HepG2 (cell line): ENCODE data around the gene PPP1R27. TPM values are rescaled to one million over a fixed set of nuclear protein-coding genes. Genes with fewer than 3 reads are reported as not detected.
A peak's percentile ranks its signal among the peaks of the same experiment; 100 is the strongest.

Experiments used
- AGO1 ChIP-seq: fragments of 200-400 bp; formaldehyde crosslinking; IDR thresholded peaks from 2 replicates; pipeline ENCODE4 v1.6.1; 2017; ENCODE audit warnings: mild to moderate bottlenecking, low read depth, low read length, moderate library complexity; ENCODE audit not compliant: poor library complexity, severe bottlenecking
- CEBPB ChIP-seq: IDR thresholded peaks from 2 replicates; pipeline ENCODE4 v1.6.1; 2011; ENCODE audit warnings: low read depth, low read length, improper control_type of control experiment, borderline replicate concordance
- EED ChIP-seq: sonication (generic); formaldehyde crosslinking; IDR thresholded peaks from 2 replicates; pipeline ENCODE4 v1.5.0; 2020; ENCODE audit warnings: mild to moderate bottlenecking, missing genetic modification reagents
- FOXA1 ChIP-seq, 2 experiments: fragments of 450-650 bp in 1 of 2; sonication (generic) in 1 of 2; formaldehyde crosslinking in 1 of 2; IDR thresholded peaks; 2 replicates each; pipeline versions ENCODE4 v1.4.0 to v1.6.1; 2016 to 2020; ENCODE audit warnings: missing genetic modification reagents in 1 of 2
- HNRNPL ChIP-seq: fragments of 200-400 bp; formaldehyde crosslinking; IDR thresholded peaks from 2 replicates; pipeline ENCODE4 v1.6.1; 2017; ENCODE audit warnings: mild to moderate bottlenecking, low read depth, low read length
- KLF16 ChIP-seq, 2 experiments: sonication (generic) in 1 of 2; formaldehyde crosslinking in 1 of 2; IDR thresholded peaks; 2 replicates each; pipeline versions ENCODE4 v1.6.1 to v1.8.0; 2016 to 2023; ENCODE audit warnings: missing genetic modification reagents in 2 of 2, missing compliant biosample characterization in 1 of 2
- LCORL ChIP-seq, 2 experiments: fragments of 450-650 bp in 1 of 2; sonication (generic) in 1 of 2; formaldehyde crosslinking in 1 of 2; IDR thresholded peaks; 2 replicates each; pipeline versions ENCODE4 v1.5.0 to v1.6.1; 2017 to 2020; ENCODE audit warnings: antibody characterized with exemption in 1 of 2, missing genetic modification reagents in 1 of 2
- MED1 ChIP-seq: sonication (generic); formaldehyde crosslinking; IDR thresholded peaks from 2 replicates; pipeline ENCODE4 v1.4.0; 2020; ENCODE audit warnings: missing genetic modification reagents
- MEF2D ChIP-seq: sonication (generic); formaldehyde crosslinking; IDR thresholded peaks from 2 replicates; pipeline ENCODE4 v1.5.1; 2020; ENCODE audit warnings: mild to moderate bottlenecking, missing genetic modification reagents
- NFE2L2 ChIP-seq: fragments of 150-350 bp; IDR thresholded peaks from 2 replicates; pipeline ENCODE4 v1.6.1; 2014; ENCODE audit warnings: low read length
- RXRA ChIP-seq: sonication (generic); formaldehyde crosslinking; IDR thresholded peaks from 2 replicates; pipeline ENCODE4 v1.5.1; 2020; ENCODE audit warnings: missing genetic modification reagents
- SALL1 ChIP-seq: sonication (generic); formaldehyde crosslinking; IDR thresholded peaks from 2 replicates; pipeline ENCODE4 v1.8.0; 2022; ENCODE audit warnings: mild to moderate bottlenecking, missing genetic modification reagents
- SRY ChIP-seq: sonication (generic); formaldehyde crosslinking; IDR thresholded peaks from 2 replicates; pipeline ENCODE4 v1.8.0; 2022; ENCODE audit warnings: mild to moderate bottlenecking, missing genetic modification reagents
- WIZ ChIP-seq: sonication (generic); formaldehyde crosslinking; IDR thresholded peaks from 2 replicates; pipeline ENCODE4 v1.5.1; 2020; ENCODE audit warnings: mild to moderate bottlenecking, missing genetic modification reagents
- ZFX ChIP-seq: sonication (generic); formaldehyde crosslinking; IDR thresholded peaks from 2 replicates; pipeline ENCODE4 v1.4.0; 2020; ENCODE audit warnings: mild to moderate bottlenecking, low read depth, missing genetic modification reagents, moderate library complexity
- ZNF230 ChIP-seq: sonication (generic); formaldehyde crosslinking; IDR thresholded peaks from 2 replicates; pipeline ENCODE4 v1.4.0; 2020; ENCODE audit warnings: mild to moderate bottlenecking, missing genetic modification reagents
- ZNF296 ChIP-seq: sonication (generic); formaldehyde crosslinking; conservative IDR thresholded peaks from 2 replicates; pipeline ENCODE4 v1.5.0; 2020; ENCODE audit warnings: mild to moderate bottlenecking, missing genetic modification reagents
- ZNF550 ChIP-seq: sonication (generic); formaldehyde crosslinking; IDR thresholded peaks from 2 replicates; pipeline ENCODE4 v1.4.0; 2020; ENCODE audit warnings: mild to moderate bottlenecking, missing genetic modification reagents, borderline replicate concordance
- ZNF766 ChIP-seq: sonication (generic); formaldehyde crosslinking; IDR thresholded peaks from 2 replicates; pipeline ENCODE4 v1.5.0; 2020; ENCODE audit warnings: missing genetic modification reagents, borderline replicate concordance
- polyA plus RNA-seq, 8 experiments: library from polyadenylated mRNA; depleted of rRNA in 3 of 8; stranded (reverse) in 7 of 8; unstranded in 1 of 8; fragments of >200 nt; fragmentation: Illumina TruSeq in 4 of 8; extraction: Trizol in 4 of 8; gene quantifications; 2 replicates each; pipeline versions ENCODE4 v1.2.1 to v1.2.3, GENCODE V29; 2011 to 2016; ENCODE audit warnings: low read depth in 4 of 8, missing spikeins in 1 of 8, mixed read lengths in 1 of 8; ENCODE audit not compliant: insufficient read depth in 1 of 8
- total RNA-seq, 5 experiments: library from RNA; depleted of rRNA; stranded (reverse); fragments of >200 nt; fragmentation: Illumina TruSeq; extraction: Trizol; gene quantifications; 2 replicates each; pipeline ENCODE4 v1.2.3, GENCODE V29; 2016; ENCODE audit warnings: low read depth in 1 of 5
- TF ChIP-seq, protein P1 (sequence below): sonication (generic); formaldehyde crosslinking; IDR thresholded peaks from 2 replicates; pipeline ENCODE4 v1.9.0; 2022; ENCODE audit warnings: low read depth, missing genetic modification reagents
- TF ChIP-seq, protein P2 (sequence below): sonication (generic); formaldehyde crosslinking; IDR thresholded peaks from 2 replicates; pipeline ENCODE4; 2020; ENCODE audit warnings: missing genetic modification reagents, mild to moderate bottlenecking, borderline replicate concordance

The PPP1R27 gene
- total and polyA plus RNA-seq, 2 of the 13 experiments (the other 11 are each of a cell fraction or from before 2014, with no cell fraction given) = 0.17 to 1.00 TPM

DNA sequence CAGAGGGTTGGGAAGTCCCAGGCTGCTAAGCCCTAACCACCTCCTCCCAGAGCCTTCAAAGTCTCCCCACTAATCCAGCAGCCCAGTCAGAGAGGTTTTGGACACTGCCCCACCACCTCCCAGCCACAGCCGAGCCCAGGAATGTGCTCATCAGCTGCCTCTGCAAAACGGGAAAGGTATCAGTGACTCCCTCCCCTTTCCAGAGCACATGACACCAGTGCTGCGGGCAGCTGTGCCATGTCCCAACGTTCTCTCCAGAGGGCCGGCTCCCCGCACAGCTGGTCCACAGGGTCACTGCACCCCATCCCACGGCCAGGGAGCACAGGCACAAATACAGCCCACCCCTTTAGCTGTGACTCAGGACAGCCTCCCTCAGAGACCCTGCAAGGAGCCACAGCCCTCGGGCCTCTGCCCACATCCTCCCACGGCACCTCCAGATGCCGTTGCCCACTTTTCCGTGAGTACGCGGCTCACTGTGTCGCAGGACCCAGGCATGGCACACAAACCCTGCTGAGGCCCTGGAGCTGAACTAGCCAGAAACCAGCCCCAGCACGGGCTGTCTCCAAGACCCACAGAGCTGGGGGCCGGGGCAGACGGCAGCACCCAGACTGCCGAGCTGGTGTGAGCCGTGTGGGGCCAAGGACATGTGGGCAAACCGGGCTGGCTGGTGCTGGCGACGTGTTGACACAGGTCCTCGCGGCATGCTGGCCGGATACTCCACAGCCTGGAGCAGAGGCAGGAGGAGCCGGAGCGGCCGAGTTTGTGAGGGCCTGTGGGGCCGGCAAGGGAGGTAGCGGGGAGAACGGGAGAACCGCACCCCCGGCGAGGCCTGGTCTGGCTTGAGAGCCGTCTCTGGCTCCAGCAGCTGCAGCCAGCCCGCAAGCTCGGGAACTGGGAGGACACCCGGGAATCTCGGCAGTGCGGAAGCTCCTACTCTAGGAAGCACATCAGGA lies 6.3 kb upstream of the PPP1R27 start (continued):
- TF ChIP-seq ZNF296 (CRISPR knock-in tag) (peak; percentile 44; the same call in 1 of the 2 replicates), MED1 (CRISPR knock-in tag) (no peak), KLF16 (CRISPR knock-in tag; IDR thresholded peaks at IDR 0.05) (peak in 1 of 2 experiments; percentile 44; a peak in 1 of 4 replicates), EED (0 out of 2 replicates have a peak, but pooled peaks have one; percentile 42), MEF2D (CRISPR knock-in tag) (no peak), SRY (0 out of 2 replicates have a peak, but pooled peaks have one; percentile 10), FOXA1 (IDR thresholded peaks at IDR 0.05) (no peak), FOXA1 (CRISPR knock-in tag; IDR thresholded peaks at IDR 0.05) (peak; percentile 90), AGO1 (peak; percentile 17), ZNF230 (no peak), ZNF766 (CRISPR knock-in tag) (no peak), NFE2L2 (no peak), RXRA (0 out of 2 replicates have a peak, but pooled peaks have one; percentile 23), ZNF550 (CRISPR knock-in tag) (no peak), ZFX (CRISPR knock-in tag) (peak; percentile 37; the same call in 1 of the 2 replicates), CEBPB (no peak), LCORL (IDR thresholded peaks at IDR 0.05) (no peak), LCORL (CRISPR knock-in tag; IDR thresholded peaks at IDR 0.05) (0 out of 2 replicates have a peak, but pooled peaks have one; percentile 50), SALL1 (CRISPR knock-in tag) (peak; percentile 41; the same call in 1 of the 2 replicates), HNRNPL (0 out of 2 replicates have a peak, but pooled peaks have one; percentile 69), WIZ (CRISPR knock-in tag) (no peak)
- TF ChIP-seq, protein P1, sequence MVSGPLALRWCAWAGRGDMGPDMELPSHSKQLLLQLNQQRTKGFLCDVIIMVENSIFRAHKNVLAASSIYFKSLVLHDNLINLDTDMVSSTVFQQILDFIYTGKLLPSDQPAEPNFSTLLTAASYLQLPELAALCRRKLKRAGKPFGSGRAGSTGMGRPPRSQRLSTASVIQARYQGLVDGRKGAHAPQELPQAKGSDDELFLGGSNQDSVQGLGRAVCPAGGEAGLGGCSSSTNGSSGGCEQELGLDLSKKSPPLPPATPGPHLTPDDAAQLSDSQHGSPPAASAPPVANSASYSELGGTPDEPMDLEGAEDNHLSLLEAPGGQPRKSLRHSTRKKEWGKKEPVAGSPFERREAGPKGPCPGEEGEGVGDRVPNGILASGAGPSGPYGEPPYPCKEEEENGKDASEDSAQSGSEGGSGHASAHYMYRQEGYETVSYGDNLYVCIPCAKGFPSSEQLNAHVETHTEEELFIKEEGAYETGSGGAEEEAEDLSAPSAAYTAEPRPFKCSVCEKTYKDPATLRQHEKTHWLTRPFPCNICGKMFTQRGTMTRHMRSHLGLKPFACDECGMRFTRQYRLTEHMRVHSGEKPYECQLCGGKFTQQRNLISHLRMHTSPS = peak; percentile 72
- TF ChIP-seq, protein P2, sequence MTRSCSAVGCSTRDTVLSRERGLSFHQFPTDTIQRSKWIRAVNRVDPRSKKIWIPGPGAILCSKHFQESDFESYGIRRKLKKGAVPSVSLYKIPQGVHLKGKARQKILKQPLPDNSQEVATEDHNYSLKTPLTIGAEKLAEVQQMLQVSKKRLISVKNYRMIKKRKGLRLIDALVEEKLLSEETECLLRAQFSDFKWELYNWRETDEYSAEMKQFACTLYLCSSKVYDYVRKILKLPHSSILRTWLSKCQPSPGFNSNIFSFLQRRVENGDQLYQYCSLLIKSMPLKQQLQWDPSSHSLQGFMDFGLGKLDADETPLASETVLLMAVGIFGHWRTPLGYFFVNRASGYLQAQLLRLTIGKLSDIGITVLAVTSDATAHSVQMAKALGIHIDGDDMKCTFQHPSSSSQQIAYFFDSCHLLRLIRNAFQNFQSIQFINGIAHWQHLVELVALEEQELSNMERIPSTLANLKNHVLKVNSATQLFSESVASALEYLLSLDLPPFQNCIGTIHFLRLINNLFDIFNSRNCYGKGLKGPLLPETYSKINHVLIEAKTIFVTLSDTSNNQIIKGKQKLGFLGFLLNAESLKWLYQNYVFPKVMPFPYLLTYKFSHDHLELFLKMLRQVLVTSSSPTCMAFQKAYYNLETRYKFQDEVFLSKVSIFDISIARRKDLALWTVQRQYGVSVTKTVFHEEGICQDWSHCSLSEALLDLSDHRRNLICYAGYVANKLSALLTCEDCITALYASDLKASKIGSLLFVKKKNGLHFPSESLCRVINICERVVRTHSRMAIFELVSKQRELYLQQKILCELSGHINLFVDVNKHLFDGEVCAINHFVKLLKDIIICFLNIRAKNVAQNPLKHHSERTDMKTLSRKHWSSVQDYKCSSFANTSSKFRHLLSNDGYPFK (CRISPR knock-in tag) = peak; percentile 41
